Erythroblast (primary cell): Measurements from ENCODE around the gene TIGD1.

Experiments
- GATA1 ChIP-seq: IDR thresholded peaks from 2 replicates; pipeline ENCODE4 v1.6.1; 2011; ENCODE audit warnings: low read depth, mild to moderate bottlenecking, control low read depth, low read length, moderate library complexity
- POLR2A ChIP-seq: IDR thresholded peaks from 2 replicates; pipeline ENCODE4 v1.6.1; 2011; ENCODE audit warnings: mild to moderate bottlenecking, low read length

DNA sequence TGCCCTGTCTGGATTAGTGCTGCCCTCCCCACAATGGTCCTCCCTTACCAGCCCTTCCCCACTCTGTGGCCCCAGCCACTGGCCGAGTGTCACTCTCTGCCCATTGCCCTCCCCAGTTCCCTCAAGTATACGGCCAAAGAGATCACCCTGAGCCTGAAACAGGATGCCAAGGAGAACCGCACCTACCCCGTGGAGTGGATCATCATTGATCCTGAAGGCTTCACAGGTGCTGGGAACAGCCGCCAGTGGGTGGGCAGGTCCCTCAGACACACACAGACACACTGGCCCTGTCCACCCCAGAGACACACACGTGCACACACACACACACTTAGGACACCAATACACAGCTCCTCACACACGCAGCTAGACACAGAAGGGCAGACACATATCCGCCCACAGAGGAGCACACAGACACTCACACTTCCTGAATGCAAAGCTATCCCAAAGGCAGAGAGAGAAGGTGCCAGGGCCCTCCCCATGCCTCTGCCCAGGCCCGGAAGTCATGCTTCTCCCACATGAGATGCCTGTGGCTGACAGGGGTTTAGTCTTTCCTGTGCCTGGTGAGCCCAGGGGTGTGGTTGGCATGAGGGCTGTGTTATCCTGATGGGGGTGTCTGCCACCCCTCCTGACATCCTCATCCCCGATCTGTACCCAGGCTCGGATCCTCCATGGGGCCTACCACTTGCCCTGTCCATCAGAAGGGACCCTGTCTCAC lies 21.5 kb downstream of the TIGD1 start:
- no peak for TF ChIP-seq POLR2A
- TF ChIP-seq GATA1 = no peak
